Activated CD4-positive, alpha-beta T cell treated with anti-CD3 and anti-CD28 coated beads, Interleukin-2, amount 10 ng/mL, durations not matched to agents 24 days and 14 days (primary cell): Measurements from ENCODE around the gene CCDC136. TPM values are rescaled to one million over a fixed set of nuclear protein-coding genes. Genes with fewer than 3 reads are reported as not detected.

Source experiments
- DNase-seq: peaks from one replicate; pipeline ENCODE4 v3.0.0; 2022
- H3K27ac Mint-ChIP-seq: one replicate; pipeline ENCODE4 v1.8.0; 2022; ENCODE audit warnings: mild to moderate bottlenecking, mixed read lengths
- H3K27me3 Mint-ChIP-seq: one replicate; pipeline ENCODE4 v1.8.0; 2022; ENCODE audit warnings: mixed read lengths
- H3K36me3 Mint-ChIP-seq: one replicate; pipeline ENCODE4 v1.8.0; 2022; ENCODE audit warnings: low read depth, mild to moderate bottlenecking, mixed read lengths
- H3K4me1 Mint-ChIP-seq: one replicate; pipeline ENCODE4 v1.8.0; 2021; ENCODE audit warnings: mixed read lengths
- H3K4me3 Mint-ChIP-seq: one replicate; pipeline ENCODE4 v1.8.0; 2022; ENCODE audit warnings: mild to moderate bottlenecking, moderate library complexity, mixed read lengths
- H3K9me3 Mint-ChIP-seq: one replicate; pipeline ENCODE4 v1.8.0; 2021; ENCODE audit warnings: mixed read lengths
- intact Hi-C: fragments of 100-400 bp; cut with micrococcal nuclease; formaldehyde crosslinking; loops from one replicate; pipeline ENCODE4 v1.15.1; 2023
- total RNA-seq: library from RNA; stranded (reverse); gene quantifications from 2 replicates; pipeline ENCODE4 v1.2.3, GENCODE V29; 2022

Gene CCDC136
- total RNA-seq, 1 donor from 2014 or later = 9.2 TPM

- Mint-ChIP-seq H3K4me1 (peaks cover 8% of the 10 kb centered on the region), H3K27ac (no peak overlapping the region), H3K36me3 (no peaks in the 10 kb centered on the region), H3K27me3 (peaks cover 41% of the 10 kb centered on the region), H3K4me3 (no peak overlapping the region), H3K9me3 (no peaks in the 10 kb centered on the region)
- intact Hi-C loops = no loop called here
- no peak for DNase-seq
Observed at GRCh38 chr7:128788446-128789412, 3.0 kb upstream of the CCDC136 start.

DNA sequence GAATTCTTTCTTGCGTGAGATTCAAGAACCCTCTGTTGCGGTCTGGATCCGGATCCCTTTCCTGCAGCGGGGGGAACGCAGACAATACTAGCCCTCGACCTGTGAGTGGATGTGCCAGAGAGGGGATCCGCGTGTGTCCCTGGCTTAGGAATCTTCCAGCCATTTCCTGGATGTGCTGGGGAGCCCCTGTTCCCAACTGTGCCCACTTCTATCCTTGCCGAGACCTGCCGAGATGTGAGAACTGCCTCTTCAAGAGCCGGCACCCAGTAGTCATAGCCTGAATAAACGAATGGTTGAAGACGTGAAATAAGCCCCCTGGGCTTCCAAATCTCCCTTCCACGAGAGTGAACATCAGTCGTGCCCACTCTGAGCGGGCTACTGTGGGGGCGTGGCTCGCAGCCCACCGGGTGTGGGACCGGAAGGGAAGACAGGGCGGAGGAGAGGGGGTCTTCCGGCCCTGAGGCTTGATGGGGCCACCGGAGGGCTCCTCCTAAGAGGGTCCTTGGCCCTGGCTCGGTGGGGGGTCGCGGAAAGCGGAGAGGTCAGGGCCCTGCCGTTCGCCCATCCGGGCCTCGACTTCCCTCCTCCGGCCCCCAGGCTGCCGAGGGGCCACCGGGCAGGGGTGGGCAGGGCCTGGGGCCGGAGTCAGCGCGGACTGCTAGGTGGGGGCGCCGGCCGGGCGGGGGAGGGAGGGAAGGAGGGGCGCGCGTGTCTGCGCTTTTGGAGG lies 1.3 kb upstream of the CCDC136 start:
- H3K36me3 Mint-ChIP-seq = peaks cover 2% of the 10 kb centered on the region
- intact Hi-C loops = loop anchor here (1.0 to 5.0 kb wide), 2 partner anchors 51 to 92 kb away; partner anchors contain the start of gene CALU
- H3K9me3 Mint-ChIP-seq = no peaks in the 10 kb centered on the region
- peak overlapping the region; percentile 80 for H3K27ac Mint-ChIP-seq
- DNase-seq = peak; percentile 62
- peaks cover 9% of the 10 kb centered on the region for H3K4me1 Mint-ChIP-seq
- peak overlapping the region; percentile 86 for H3K4me3 Mint-ChIP-seq
- H3K27me3 Mint-ChIP-seq = peaks cover 39% of the 10 kb centered on the region

- Mint-ChIP-seq H3K4me3 (peak overlapping the region; percentile 88), H3K4me1 (peaks cover 9% of the 10 kb centered on the region), H3K27me3 (peaks cover 30% of the 10 kb centered on the region), H3K9me3 (no peaks in the 10 kb centered on the region), H3K27ac (no peak overlapping the region), H3K36me3 (peaks cover 2% of the 10 kb centered on the region)
- no peak for DNase-seq
- intact Hi-C loops = loop anchor here (1.0 to 5.0 kb wide), 2 partner anchors 53 to 90 kb away; partner anchors contain the start of gene CALU
Observed at GRCh38 chr7:128791972-128792327, 182 bp downstream of the CCDC136 start.

DNA sequence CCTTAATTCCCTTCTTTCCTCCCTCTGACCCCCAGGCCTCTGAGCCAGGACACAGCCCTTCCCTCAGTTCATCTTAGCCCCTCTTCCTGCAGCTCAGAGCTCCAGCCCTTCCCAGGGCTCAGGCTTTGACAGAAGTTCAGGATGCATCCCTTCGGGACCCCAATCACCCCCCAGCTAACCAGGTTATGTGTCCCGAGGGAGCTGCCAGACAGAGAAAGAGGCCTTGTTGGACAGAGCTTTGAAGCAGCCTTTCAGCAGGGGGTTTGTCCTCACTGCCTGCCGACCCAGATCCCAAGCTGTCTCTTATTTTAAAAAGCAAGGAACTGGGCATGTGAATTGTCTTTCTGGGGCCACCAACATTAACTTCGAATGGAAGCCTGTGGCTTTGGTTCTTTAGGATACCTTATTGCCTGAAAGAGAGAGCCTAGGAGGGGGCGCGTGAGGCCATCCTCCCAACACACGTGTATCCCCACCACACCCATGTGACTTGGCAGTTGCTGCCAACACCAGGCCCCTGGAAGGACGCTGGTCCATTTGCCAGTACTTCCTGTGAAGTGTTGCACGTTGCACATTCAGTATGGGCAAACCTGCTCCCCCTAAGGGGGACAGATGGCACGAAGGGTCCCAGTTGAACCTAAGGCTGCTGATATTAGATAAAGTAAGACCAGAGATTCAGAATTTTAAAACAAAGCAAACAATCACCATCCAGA lies 858 bp downstream of the CCDC136 start:
- Mint-ChIP-seq H3K4me1 (peaks cover 9% of the 10 kb centered on the region), H3K27me3 (peaks cover 27% of the 10 kb centered on the region), H3K4me3 (peak overlapping the region; percentile 70), H3K36me3 (peaks cover 2% of the 10 kb centered on the region), H3K27ac (peak overlapping the region; percentile 60), H3K9me3 (no peaks in the 10 kb centered on the region)
- DNase-seq = no peak
- intact Hi-C loops = loop anchor here (5.0 kb wide), 1 partner anchor 90 kb away; no protein-coding TSS in a partner anchor

GRCh38 chr7:128793181-128793547 lies 1.4 kb downstream of the CCDC136 start:
- no peaks in the 10 kb centered on the region for H3K9me3 Mint-ChIP-seq
- DNase-seq = no peak
- H3K36me3 Mint-ChIP-seq = peaks cover 2% of the 10 kb centered on the region
- no peak overlapping the region for H3K27ac Mint-ChIP-seq
- peaks cover 9% of the 10 kb centered on the region for H3K4me1 Mint-ChIP-seq
- H3K4me3 Mint-ChIP-seq = no peak overlapping the region
- intact Hi-C loops = loop anchor here (5.0 kb wide), 1 partner anchor 89 kb away; no protein-coding TSS in a partner anchor
- peaks cover 26% of the 10 kb centered on the region for H3K27me3 Mint-ChIP-seq

- peaks cover 19% of the 10 kb centered on the region for H3K27me3 Mint-ChIP-seq
- peaks cover 9% of the 10 kb centered on the region for H3K4me1 Mint-ChIP-seq
- no peak overlapping the region for H3K27ac Mint-ChIP-seq
- DNase-seq = peak; percentile 71
- H3K36me3 Mint-ChIP-seq = peaks cover 2% of the 10 kb centered on the region
- no peak overlapping the region for H3K4me3 Mint-ChIP-seq
- no peaks in the 10 kb centered on the region for H3K9me3 Mint-ChIP-seq
- intact Hi-C loops = loop anchor here (5.0 kb wide), 1 partner anchor 88 kb away; no protein-coding TSS in a partner anchor
Observed at GRCh38 chr7:128794020-128794419, 2.3 kb downstream of the CCDC136 start.

DNA sequence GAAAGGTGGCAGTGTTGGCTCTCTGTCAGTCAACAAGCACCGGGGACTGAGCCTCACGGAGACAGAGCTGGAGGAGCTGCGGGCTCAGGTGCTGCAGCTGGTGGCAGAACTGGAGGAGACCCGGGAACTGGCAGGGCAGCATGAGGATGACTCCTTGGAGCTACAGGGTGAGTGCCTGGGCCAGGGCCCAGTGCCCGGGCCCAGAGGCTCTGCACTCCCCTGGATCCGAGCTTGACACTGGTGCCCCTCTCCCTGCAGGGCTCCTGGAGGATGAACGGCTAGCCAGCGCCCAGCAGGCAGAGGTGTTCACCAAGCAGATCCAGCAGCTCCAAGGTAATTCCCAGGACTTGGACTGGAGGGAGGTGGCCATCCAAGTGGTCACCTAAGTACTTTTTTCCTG lies 2.7 kb downstream of the CCDC136 start:
- no peak for DNase-seq
- Mint-ChIP-seq H3K36me3 (peaks cover 2% of the 10 kb centered on the region), H3K27ac (no peak overlapping the region), H3K9me3 (no peaks in the 10 kb centered on the region), H3K4me1 (peaks cover 9% of the 10 kb centered on the region), H3K4me3 (no peak overlapping the region), H3K27me3 (peaks cover 15% of the 10 kb centered on the region)
- intact Hi-C loops = loop anchor here (5.0 kb wide), 1 partner anchor 88 kb away; no protein-coding TSS in a partner anchor

GRCh38 chr7:128795129-128795528 lies 3.4 kb downstream of the CCDC136 start:
- no peak for DNase-seq
- intact Hi-C loops = no loop called here
- no peak overlapping the region for H3K4me3 Mint-ChIP-seq

GRCh38 chr7:128796327-128796726 lies 4.6 kb downstream of the CCDC136 start:
- H3K27me3 Mint-ChIP-seq = peaks cover 3% of the 10 kb centered on the region
- peaks cover 2% of the 10 kb centered on the region for H3K36me3 Mint-ChIP-seq
- no peak for DNase-seq
- H3K4me1 Mint-ChIP-seq = peaks cover 4% of the 10 kb centered on the region
- no peak overlapping the region for H3K4me3 Mint-ChIP-seq
- no peaks in the 10 kb centered on the region for H3K9me3 Mint-ChIP-seq
- intact Hi-C loops = no loop called here
- no peak overlapping the region for H3K27ac Mint-ChIP-seq

More at GRCh38 chr7:128795129-128795528, 3.4 kb downstream of the CCDC136 start:
- H3K27ac Mint-ChIP-seq = no peak overlapping the region
- peaks cover 8% of the 10 kb centered on the region for H3K27me3 Mint-ChIP-seq
- H3K9me3 Mint-ChIP-seq = no peaks in the 10 kb centered on the region
- peaks cover 2% of the 10 kb centered on the region for H3K36me3 Mint-ChIP-seq
- H3K4me1 Mint-ChIP-seq = peaks cover 9% of the 10 kb centered on the region

DNA sequence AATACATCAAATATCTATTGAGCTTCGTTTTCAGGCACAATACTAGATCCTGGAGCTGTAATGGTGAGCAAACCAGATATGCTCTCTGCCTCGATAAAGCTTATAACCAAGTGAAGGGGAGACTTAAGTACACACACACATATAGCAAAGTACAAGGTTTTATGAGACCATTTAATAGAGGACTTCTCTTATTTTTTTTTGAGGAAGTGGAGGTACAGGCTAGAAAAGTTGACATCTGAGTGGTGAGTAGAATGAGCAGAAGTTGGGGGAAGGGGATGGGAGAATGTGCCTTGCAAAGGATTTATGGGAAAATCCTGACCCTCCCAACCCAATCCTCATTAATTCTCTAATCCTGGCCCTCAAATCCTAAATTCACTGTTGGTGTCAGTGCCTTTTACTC lies 7.7 kb downstream of the CCDC136 start:
- Mint-ChIP-seq H3K27ac (no peak overlapping the region), H3K4me3 (no peak overlapping the region), H3K9me3 (no peaks in the 10 kb centered on the region), H3K4me1 (no peaks in the 10 kb centered on the region), H3K27me3 (no peaks in the 10 kb centered on the region), H3K36me3 (no peaks in the 10 kb centered on the region)
- no peak for DNase-seq
- intact Hi-C loops = no loop called here

DNA sequence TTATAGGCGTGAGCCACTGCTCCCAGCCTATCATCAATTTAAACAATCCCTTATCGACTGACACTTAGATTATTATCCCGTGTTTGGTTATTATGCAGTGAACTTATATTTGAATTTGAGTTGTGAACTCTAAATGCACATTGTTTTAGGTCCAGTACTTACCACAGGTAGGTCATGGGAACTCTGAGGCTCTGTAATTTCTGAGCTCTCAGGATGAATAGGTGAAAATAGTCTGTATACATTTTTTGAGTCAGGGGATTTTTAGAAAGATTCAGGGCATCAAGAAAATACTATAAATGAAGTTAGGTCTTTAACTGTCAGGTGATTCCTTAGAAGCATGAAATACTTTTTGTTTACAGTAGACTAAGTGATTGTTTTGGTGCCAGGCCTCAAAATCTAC lies 8.8 kb downstream of the CCDC136 start:
- H3K36me3 Mint-ChIP-seq = no peaks in the 10 kb centered on the region
- no peak overlapping the region for H3K4me3 Mint-ChIP-seq
- intact Hi-C loops = no loop called here
- H3K27ac Mint-ChIP-seq = no peak overlapping the region
- H3K4me1 Mint-ChIP-seq = no peaks in the 10 kb centered on the region
- no peaks in the 10 kb centered on the region for H3K27me3 Mint-ChIP-seq
- no peaks in the 10 kb centered on the region for H3K9me3 Mint-ChIP-seq
- DNase-seq = no peak

- no peaks in the 10 kb centered on the region for H3K36me3 Mint-ChIP-seq
- H3K4me3 Mint-ChIP-seq = no peak overlapping the region
- H3K9me3 Mint-ChIP-seq = no peaks in the 10 kb centered on the region
- no peak for DNase-seq
- H3K27me3 Mint-ChIP-seq = no peaks in the 10 kb centered on the region
- intact Hi-C loops = no loop called here
- no peaks in the 10 kb centered on the region for H3K4me1 Mint-ChIP-seq
- H3K27ac Mint-ChIP-seq = no peak overlapping the region
Observed at GRCh38 chr7:128801003-128801402, 9.2 kb downstream of the CCDC136 start.

GRCh38 chr7:128801667-128802418 lies 10.1 kb downstream of the CCDC136 start:
- Mint-ChIP-seq H3K27ac (no peak overlapping the region), H3K27me3 (no peaks in the 10 kb centered on the region), H3K4me3 (no peak overlapping the region), H3K36me3 (no peaks in the 10 kb centered on the region), H3K4me1 (no peaks in the 10 kb centered on the region), H3K9me3 (no peaks in the 10 kb centered on the region)
- no peak for DNase-seq
- intact Hi-C loops = no loop called here
